IPS DF 4.7 (cell line): ENCODE results near the gene PTDSS2.

ENCODE experiments used
- DNase-seq: peaks from one replicate; pipeline ENCODE4 v3.0.0-alpha.2; 2013; ENCODE audit warnings: low spot score; ENCODE audit errors: extremely low read depth

Gene PTDSS2

DNA sequence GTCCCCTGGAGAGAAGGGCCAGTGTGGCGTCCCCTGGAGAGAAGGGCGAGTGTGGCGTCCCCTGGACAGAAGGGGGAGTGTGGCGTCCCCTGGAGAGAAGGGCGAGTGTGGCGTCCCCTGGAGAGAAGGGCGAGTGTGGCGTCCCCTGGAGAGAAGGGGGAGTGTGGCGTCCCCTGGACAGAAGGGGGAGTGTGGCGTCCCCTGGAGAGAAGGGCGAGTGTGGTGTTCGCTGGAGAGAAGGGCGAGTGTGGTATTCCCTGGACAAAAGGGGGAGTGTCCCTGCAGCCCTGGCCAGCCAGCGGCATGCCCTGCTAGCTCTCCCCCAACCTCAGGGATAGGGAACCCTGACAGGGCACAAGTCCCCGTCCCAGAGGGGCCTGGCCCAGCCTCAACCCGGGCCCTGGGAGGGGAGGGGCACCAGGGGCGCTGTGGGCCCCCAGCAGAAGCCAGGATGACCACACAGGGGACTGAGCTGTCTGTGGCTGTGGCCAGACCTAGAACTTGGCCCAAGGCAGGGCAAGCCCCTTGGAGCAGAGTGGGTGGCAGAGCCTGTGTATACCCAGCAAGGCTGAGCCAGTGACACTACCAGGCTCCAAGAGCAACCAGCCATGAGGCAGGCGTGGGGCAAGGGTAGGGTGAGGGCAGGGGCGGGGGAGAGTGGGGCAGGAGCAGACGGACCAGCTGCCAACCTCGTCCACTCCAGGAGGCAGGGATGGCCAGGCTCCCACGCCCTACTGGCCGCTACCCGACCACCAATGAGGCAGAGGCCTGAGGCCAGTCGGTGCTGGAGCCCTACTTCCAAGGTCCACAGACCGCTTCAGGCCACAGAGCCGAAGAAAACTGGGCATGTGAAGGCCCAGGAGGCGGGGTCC, 81.1 kb downstream of the PTDSS2 start:
- DNase-seq = no peak

DNA sequence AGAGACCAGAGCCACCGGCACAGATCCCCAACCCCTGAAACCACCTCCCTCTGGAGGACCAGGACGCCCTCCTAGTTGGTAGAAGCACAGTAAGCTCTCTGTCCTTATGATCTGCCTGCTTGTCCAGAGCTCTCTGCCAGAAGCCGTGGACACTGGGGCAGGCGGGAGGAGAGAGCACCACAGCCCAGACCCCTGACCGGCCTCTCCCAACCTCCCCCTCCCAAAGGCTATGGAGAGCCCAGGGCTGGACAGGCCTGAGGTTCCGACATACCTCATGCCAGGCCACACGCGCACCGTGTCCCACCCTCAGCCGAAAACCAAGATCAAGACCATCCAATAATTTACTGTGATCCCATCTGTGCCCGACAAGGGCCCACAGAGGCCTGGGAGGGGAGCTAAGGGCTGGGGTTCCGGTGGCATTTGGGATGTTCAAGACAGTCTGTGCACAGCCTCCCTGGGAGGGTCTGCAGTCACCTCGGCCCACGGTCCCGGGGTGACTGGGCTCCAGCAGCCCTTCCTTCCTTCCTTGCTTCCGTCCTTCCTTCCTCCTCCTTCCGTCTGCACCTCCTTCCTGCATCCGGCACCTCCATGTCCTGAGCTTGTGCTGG, 81.9 kb downstream of the PTDSS2 start:
- DNase-seq = no peak

DNA sequence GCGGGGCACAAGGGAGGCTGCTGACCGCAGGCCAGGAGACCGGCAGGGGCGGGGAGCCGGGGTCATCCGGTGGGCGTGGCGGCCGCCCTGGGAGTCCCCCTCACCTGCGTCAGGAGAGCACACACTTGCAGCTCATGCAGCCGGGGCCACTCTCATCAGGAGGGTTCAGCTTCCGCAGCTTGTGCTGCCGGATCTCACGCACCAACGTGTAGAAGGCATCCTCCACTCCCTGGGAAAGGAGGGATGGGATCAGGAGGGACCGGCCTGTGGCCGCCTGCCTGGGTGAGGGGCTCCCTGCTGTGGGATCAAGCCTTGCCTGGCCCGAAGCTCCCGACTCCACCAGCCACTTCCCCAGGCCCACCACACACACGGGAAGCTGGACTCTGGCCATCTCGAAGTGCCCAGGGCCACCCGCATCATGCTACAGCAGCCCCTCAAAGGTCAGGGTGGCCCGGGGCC, 82.5 kb downstream of the PTDSS2 start:
- no peak for DNase-seq

DNA sequence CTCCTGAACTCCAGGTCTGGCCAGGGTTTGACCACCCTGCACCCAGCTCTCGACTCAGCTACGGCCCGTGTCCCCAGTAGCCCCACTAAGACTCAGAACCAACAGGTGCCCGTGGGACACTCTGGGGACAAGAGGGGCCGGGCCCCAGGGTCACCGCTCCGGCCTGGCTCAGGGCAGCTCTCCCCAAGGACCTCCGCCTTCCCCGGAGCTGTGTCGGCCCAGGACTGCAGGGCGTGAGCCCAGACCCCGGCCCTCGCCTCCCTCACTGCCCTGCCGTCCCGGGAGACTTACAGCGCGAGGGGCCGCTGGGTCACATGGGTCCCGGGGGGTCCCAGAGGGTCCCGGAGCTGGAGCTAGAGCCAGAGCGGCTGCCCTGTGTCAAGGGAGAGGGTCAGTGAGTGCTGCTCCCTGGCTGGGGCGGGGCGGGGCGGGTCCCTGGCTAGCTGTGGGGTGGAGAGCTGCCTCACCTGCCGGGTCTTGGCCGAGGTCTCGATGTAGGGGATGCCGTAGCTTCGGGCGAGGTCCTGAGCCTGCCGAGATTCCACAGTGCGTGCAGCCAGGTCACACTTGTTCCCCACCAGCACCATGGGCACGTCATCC, 83.0 kb downstream of the PTDSS2 start:
- DNase-seq = no peak

DNA sequence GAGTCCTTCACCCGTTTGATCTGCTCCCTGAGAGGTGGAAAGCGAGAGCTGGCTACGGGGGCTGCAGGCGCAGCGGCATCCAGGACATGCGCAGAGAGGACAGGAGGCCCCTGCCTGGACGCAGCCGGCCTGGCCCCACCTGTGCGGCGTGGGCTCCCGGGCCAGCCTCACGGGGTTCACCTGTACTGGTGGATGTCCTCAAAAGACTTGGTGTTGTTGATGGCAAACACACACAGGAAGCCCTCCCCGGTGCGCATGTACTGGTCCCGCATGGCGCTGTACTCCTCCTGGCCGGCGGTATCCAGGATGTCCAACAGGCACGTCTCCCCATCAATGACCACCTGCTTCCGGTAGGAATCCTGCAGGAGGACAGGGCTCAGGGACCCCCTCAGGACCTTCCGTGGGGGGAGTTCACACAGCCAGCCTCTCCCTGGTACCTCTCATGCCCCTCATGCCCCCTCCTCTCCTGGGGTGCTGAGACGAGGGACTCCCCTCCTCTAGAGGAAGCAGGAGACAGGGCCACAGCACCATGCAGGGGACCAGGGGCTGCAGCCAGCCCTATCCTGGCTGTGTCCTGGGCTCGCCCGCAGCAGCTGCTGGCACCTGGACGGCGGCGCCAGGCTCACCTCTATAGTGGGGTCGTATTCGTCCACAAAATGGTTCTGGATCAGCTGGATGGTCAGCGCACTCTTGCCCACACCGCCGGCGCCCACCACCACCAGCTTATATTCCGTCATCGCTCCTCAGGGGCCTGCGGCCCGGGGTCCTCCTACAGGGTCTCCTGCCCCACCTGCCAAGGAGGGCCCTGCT, 83.7 kb downstream of the PTDSS2 start:
- no peak for DNase-seq

DNA sequence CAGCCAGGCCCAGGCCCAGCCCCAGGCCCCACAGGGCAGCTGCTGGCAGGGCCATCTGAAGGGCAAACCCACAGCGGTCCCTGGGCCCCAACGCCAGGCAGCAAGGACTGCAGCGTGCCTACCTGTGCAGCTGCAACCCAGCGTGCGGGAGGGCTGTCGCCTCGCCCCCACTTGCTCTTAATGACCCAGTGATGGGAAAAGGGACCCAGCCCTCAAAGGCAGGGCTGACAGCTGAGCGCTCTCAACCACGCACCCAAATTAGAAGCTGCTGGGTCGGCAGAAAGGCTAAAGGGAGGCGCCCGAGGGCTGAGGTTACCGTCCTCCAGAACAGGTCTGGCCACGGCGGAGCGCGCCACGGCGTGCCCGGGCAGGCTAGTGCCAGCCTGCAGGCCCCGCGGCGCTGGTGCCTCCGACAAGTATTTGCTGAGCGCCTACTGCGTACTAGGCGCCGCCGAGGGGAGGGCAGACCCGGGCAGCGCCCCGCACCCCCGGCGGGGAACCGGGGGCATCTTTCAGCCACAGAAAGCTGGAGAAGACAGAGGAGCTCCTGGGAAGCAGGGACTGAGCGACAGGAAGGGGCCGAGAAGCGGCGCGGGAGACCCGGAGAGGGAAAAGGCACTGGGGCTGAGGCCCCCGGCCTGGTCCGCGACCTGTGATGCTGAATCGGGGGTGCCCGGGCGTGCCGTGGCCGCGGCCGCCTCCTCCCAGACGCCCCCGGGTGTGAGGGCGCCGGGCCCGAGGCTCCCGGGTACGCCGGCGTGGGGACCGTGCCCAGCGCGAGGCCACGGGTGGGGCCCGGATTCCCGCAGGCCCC, 84.5 kb downstream of the PTDSS2 start:
- no peak for DNase-seq

DNA sequence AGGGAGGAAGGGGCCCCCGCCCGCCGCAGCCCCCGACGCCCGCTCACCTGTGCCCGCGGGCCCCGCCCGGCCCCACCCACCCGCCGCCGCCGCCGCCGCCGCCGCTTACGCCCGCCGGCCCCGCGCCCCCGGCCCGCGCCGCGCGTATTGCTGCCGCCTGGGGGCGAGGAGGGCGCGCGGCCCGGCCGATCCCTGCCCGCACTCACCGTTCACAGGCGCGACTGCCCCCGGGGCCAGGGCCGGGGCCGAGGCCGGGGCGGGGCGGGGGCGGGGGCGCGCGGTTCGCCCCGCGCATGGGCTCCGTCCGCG, 85.1 kb downstream of the PTDSS2 start:
- DNase-seq = no peak

DNA sequence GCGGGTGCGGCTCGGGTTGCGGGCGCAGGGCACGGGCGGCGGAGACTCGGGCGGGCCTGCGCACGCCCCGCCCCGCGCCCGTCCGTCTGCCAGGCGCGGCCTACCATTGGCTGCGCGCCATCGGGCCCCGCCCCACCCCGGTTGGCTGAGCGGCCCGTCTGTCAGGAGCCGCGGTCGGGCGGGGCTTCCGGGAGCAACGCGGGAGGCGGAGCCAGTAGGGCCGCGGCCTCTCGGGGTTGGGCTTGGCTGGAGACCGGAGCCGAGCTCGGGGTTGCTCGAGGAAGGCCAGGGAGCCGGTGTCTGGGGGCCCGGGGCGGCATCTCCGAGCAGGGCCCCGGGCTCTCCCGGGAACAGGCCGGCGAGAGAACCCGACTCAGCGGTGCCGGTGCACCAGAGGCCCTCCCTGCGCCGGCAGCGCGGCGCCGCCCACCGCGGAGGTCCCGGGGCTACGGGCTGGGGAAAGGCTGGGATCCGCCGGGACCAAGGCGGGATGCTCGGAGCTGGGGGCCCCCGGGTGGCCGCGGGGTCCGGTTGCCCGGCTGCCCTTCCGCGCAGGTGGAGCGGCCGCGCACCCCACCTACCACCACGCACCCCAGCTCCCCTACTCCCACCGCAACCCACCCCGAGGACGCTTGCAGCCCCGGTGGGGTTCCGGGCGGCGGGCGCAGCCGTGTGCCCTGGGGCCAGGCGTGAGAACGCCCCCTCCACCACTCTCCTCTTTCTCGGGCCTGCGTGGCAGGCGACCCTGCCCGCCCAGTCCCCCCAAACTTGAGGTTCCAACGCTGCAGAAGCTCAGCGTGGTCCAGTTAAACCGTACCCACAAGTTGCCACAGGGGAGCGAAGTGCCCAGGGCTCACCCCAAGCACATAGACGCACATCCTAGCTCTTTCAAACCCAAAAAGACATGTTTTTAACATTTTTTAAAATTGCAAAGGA, 85.7 kb downstream of the PTDSS2 start, which contains the start of gene HRAS:
Gene HRAS (minus strand): TSS at position 58 of the 936 bp plus-strand sequence.
- no peak for DNase-seq

DNA sequence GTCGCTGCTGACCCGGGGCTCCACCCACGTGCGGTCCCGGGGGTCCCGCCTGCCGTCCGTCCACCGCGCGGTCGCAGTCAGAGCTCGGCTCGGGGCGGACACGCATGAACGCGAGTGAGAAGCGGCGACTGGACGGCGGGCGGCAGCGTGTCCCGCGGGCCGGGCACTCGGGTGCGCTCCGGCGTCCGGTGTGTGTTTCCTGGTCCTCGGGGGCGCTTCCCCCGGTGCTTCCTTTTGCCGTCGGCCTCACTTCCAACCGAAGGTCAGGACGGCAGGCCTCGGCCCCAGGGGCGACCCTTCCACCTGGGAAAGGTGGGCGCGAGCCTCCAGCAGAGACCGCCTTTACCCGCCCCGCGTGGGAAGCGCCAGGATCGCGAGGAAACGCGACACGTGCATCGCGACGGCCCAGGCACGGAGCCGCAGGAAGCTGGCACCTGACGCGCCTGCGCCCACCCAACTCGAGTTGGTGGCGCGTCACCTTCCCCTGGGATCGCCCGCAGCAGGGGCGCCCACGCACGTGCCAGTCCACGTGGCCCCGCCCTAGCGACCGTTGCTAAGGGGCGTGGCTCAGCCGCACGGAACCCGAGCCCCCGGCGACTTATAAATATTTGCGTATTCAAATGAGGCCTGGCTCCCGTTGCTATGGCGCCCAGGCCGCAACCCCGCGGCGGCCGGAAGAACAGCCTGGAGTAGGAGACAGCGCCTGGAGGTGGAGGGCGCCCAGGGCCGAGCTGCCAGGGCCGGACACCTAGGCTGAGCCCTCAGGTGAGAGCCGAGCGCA, 87.0 kb downstream of the PTDSS2 start, which contains the start of gene LRRC56:
Gene LRRC56 (plus strand): TSS at position 687 of the 781 bp plus-strand sequence. CDS start 3,158 bp downstream, outside the sequence.
- DNase-seq = no peak

DNA sequence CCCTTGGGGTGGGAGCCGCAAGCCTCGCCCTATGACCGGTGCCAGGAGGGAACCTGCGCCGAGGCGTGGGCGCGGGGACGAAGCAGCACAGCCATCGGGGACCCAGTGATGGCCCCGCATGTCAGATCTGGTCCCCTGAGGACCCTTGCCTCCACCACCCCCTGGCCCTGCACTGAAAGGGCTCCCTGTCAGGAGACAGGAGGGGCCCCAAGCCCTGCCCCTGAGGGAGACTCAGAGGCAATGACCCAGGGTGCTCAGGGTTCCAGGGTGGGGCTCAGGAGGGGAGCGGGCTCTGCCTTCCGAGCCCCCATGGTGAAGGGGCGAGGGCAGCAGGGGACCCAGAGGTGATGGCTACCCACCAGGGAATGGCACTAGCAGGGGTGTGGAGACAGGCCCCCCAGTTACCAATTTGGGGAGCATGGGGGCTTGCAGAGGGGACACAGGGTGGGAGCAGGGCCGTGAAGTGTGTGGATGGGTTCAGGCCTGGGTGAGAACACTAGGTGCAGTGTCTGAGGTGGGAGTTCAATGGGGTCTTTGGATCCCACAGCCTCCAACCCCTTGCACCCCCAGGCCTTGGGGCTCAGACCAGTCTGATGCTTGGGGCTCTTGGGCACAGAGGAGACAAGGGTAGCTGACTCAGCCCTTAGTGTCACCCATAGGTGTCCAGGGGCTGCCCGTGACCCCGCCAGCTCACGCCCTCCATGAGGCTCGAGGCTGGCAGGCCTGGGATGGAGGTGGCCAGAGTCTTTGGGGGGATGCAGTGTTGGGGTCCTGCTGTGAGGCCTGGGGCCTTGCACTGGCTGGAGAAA, 87.7 kb downstream of the PTDSS2 start:
- no peak for DNase-seq

DNA sequence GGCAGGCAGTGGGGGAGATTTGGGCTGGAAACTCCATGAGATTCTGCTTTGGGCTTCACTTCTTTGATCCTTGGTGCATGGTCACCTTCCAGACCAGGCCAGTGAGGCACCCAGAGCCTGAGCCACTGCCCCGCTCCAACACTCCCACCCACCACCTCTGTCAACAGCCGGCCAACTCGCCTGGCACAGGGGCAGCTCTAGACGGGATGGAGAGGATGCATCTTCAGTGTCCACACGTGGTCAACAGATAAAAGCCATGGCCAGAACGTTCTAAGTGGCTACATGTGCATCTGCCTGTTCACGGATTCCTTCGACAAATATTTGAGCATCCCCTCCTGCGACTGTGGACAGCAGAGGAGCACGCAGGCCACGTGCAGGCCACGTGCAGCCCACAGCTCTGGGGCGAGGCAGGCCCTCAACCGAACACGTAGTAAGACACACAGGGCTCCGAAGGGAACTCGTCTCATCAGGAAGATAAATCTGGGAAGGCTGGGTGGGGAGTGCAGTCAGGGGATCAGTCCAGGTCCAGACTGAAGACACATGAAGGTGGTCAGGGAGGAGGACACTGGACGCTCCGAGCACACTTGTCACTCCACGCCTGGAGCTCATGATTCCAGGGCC, 88.5 kb downstream of the PTDSS2 start:
- no peak for DNase-seq

DNA sequence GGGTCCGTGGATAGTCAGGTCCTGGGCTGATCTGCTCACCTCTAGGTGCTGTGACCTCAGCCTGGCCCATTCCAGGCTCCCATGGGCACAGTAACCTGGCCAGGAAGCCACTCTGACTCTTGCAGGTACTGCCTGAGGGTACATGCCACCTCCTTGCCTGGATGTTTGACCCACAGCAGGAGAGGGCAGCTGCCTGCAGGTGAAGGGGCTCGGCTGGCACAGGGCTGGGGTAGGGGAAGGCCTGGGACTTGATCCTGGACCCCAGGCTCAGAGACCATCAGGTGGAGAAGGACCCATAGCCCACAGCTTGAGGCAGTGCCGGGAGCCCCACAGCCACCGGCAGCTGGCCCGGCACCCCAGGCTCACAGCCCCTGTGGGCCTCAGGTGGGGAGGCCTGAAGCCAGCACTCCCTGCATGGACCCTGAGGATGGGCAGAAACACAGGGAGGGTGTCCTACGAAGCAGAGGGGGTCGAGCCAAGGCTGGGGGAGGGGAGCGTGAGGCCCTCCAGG, 89.9 kb downstream of the PTDSS2 start:
- DNase-seq = no peak
